Skin epidermis (tissue), 12 donors: ENCODE results near the gene PLSCR5.

ENCODE experiments used
- H3K27ac ChIP-seq, 21 experiments: fragments of 200-600 bp; sonication (generic) in 11 of 21; one replicate each; pipeline ENCODE4 v1.5.0; 2020; ENCODE audit warnings: mild to moderate bottlenecking in 3 of 21, inconsistent platforms in 2 of 21, moderate library complexity in 2 of 21
- H3K4me3 ChIP-seq, 7 experiments: fragments of 200-600 bp; sonication (generic) in 2 of 7; one replicate each; pipeline ENCODE4 v1.5.0; 2020; ENCODE audit warnings: inconsistent platforms in 2 of 7, mild to moderate bottlenecking in 2 of 7, moderate library complexity in 1 of 7

Gene PLSCR5

GRCh38 chr3:146605106-146605505 lies at the start of gene PLSCR5:
Gene PLSCR5 (minus strand): TSS chr3:146605346. CDS start chr3:146605212, 134 bp downstream.
- Histone ChIP-seq H3K4me3 (no peak within 1 kb of the TSS), H3K27ac (no peak within 1 kb of the TSS)

GRCh38 chr3:146653978-146654377 lies 48.8 kb upstream of the PLSCR5 start:
- Histone ChIP-seq H3K4me3 (no peak overlapping the region), H3K27ac (no peak overlapping the region)

- no peak overlapping the region for H3K4me3 ChIP-seq
- no peak overlapping the region for H3K27ac ChIP-seq
Measured at GRCh38 chr3:146650691-146651442, 45.7 kb upstream of the PLSCR5 start.

- no peak overlapping the region for H3K27ac ChIP-seq
- H3K4me3 ChIP-seq, result no peak overlapping the region
Measured at GRCh38 chr3:146646261-146646660, 41.1 kb upstream of the PLSCR5 start.

- H3K4me3 ChIP-seq, result no peak overlapping the region
- no peak overlapping the region for H3K27ac ChIP-seq
Measured at GRCh38 chr3:146640955-146641867, 36.1 kb upstream of the PLSCR5 start.

- no peak overlapping the region for H3K27ac ChIP-seq
- H3K4me3 ChIP-seq, result no peak overlapping the region
Measured at GRCh38 chr3:146640361-146640760, 35.2 kb upstream of the PLSCR5 start.

- no peak overlapping the region for H3K27ac ChIP-seq
- no peak overlapping the region for H3K4me3 ChIP-seq
Measured at GRCh38 chr3:146638718-146639117, 33.6 kb upstream of the PLSCR5 start.

- Histone ChIP-seq H3K4me3 (no peak overlapping the region), H3K27ac (no peak overlapping the region)
Measured at GRCh38 chr3:146637871-146638270, 32.7 kb upstream of the PLSCR5 start.

- Histone ChIP-seq H3K27ac (no peak overlapping the region), H3K4me3 (no peak overlapping the region)
Measured at GRCh38 chr3:146636881-146637280, 31.7 kb upstream of the PLSCR5 start.

GRCh38 chr3:146634346-146634745 lies 29.2 kb upstream of the PLSCR5 start:
- H3K4me3 ChIP-seq, result no peak overlapping the region
- H3K27ac ChIP-seq, result no peak overlapping the region

- Histone ChIP-seq H3K27ac (no peak overlapping the region), H3K4me3 (no peak overlapping the region)
Measured at GRCh38 chr3:146628671-146629070, 23.5 kb upstream of the PLSCR5 start.

- Histone ChIP-seq H3K27ac (no peak overlapping the region), H3K4me3 (no peak overlapping the region)
Measured at GRCh38 chr3:146626403-146627122, 21.4 kb upstream of the PLSCR5 start.

- Histone ChIP-seq H3K27ac (peak overlapping the region in 3 of 21 experiments; percentile 11 to 62 (median 29)), H3K4me3 (peak overlapping the region in 1 of 7 experiments; percentile 20)
Measured at GRCh38 chr3:146625186-146625775, 20.1 kb upstream of the PLSCR5 start.

- no peak overlapping the region for H3K27ac ChIP-seq
Measured at GRCh38 chr3:146621723-146622122, 16.6 kb upstream of the PLSCR5 start.

GRCh38 chr3:146612015-146612414 lies 6.9 kb upstream of the PLSCR5 start:
- H3K27ac ChIP-seq, result no peak overlapping the region
- H3K4me3 ChIP-seq, result no peak overlapping the region

More at GRCh38 chr3:146621723-146622122, 16.6 kb upstream of the PLSCR5 start:
- H3K4me3 ChIP-seq, result no peak overlapping the region

- Histone ChIP-seq H3K27ac (no peak overlapping the region), H3K4me3 (no peak overlapping the region)
Measured at GRCh38 chr3:146611096-146611495, 6.0 kb upstream of the PLSCR5 start.

- Histone ChIP-seq H3K4me3 (no peak overlapping the region), H3K27ac (no peak overlapping the region)
Measured at GRCh38 chr3:146598535-146598934, 6.6 kb downstream of the PLSCR5 start.

- no peak overlapping the region for H3K4me3 ChIP-seq
- H3K27ac ChIP-seq, result no peak overlapping the region
Measured at GRCh38 chr3:146594843-146595482, 10.2 kb downstream of the PLSCR5 start.

- Histone ChIP-seq H3K27ac (no peak overlapping the region), H3K4me3 (no peak overlapping the region)
Measured at GRCh38 chr3:146593776-146594175, 11.4 kb downstream of the PLSCR5 start.
